Panc1 (cell line): ENCODE data around the gene TMEM273.

Source experiments
- POLR2AphosphoS5 ChIP-seq: IDR thresholded peaks from 2 replicates; pipeline ENCODE4 v1.6.1; 2012; ENCODE audit warnings: mild to moderate bottlenecking, low read depth, low read length, moderate library complexity
- TF ChIP-seq, protein P1 (sequence below): fragments of 450-650 bp; IDR thresholded peaks from 2 replicates; pipeline ENCODE4 v1.5.1; 2017; ENCODE audit warnings: mild to moderate bottlenecking
- TF ChIP-seq, protein P2 (sequence below), 2 experiments: IDR thresholded peaks; 2 replicates each; pipeline ENCODE4 v1.6.1; 2011 to 2012; ENCODE audit warnings: low read depth in 2 of 2, control low read depth in 1 of 2, low read length in 1 of 2, mild to moderate bottlenecking in 1 of 2, moderate library complexity in 1 of 2; ENCODE audit not compliant: insufficient read depth in 1 of 2

DNA sequence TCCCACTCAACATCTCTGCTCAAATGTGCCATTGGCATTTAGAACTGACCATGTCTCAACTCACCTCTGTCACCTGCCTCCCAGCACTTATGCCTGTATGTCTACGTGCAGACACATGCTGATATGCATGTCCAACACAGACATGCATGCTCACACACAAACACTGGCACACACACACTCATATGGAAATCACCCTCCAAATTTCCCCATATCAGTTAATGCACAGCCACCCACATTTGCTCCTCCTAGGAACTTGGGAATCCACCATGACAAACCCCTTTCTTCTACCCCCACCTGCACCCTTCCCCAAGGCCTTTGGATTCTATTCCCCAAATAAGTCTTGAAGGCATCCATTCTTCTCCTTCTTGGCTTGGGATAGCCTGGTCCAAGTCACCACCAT lies 58.8 kb downstream of the TMEM273 start:
- TF ChIP-seq, protein P1, sequence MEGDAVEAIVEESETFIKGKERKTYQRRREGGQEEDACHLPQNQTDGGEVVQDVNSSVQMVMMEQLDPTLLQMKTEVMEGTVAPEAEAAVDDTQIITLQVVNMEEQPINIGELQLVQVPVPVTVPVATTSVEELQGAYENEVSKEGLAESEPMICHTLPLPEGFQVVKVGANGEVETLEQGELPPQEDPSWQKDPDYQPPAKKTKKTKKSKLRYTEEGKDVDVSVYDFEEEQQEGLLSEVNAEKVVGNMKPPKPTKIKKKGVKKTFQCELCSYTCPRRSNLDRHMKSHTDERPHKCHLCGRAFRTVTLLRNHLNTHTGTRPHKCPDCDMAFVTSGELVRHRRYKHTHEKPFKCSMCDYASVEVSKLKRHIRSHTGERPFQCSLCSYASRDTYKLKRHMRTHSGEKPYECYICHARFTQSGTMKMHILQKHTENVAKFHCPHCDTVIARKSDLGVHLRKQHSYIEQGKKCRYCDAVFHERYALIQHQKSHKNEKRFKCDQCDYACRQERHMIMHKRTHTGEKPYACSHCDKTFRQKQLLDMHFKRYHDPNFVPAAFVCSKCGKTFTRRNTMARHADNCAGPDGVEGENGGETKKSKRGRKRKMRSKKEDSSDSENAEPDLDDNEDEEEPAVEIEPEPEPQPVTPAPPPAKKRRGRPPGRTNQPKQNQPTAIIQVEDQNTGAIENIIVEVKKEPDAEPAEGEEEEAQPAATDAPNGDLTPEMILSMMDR, result no peak
- TF ChIP-seq, protein P2, sequence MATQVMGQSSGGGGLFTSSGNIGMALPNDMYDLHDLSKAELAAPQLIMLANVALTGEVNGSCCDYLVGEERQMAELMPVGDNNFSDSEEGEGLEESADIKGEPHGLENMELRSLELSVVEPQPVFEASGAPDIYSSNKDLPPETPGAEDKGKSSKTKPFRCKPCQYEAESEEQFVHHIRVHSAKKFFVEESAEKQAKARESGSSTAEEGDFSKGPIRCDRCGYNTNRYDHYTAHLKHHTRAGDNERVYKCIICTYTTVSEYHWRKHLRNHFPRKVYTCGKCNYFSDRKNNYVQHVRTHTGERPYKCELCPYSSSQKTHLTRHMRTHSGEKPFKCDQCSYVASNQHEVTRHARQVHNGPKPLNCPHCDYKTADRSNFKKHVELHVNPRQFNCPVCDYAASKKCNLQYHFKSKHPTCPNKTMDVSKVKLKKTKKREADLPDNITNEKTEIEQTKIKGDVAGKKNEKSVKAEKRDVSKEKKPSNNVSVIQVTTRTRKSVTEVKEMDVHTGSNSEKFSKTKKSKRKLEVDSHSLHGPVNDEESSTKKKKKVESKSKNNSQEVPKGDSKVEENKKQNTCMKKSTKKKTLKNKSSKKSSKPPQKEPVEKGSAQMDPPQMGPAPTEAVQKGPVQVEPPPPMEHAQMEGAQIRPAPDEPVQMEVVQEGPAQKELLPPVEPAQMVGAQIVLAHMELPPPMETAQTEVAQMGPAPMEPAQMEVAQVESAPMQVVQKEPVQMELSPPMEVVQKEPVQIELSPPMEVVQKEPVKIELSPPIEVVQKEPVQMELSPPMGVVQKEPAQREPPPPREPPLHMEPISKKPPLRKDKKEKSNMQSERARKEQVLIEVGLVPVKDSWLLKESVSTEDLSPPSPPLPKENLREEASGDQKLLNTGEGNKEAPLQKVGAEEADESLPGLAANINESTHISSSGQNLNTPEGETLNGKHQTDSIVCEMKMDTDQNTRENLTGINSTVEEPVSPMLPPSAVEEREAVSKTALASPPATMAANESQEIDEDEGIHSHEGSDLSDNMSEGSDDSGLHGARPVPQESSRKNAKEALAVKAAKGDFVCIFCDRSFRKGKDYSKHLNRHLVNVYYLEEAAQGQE (IDR thresholded peaks at IDR 0.05; ENCODE audit: insufficient read depth in 1 of 2, low read depth in 2 of 2, low read length in 1 of 2), result no peak
- no peak for TF ChIP-seq POLR2AphosphoS5
